NB4 (cell line): ENCODE results near the gene EPB41L5.
A peak's percentile ranks its signal among the peaks of the same experiment; 100 is the strongest.

Source experiments
- MYC ChIP-seq: IDR thresholded peaks from 2 replicates; pipeline ENCODE4 v1.6.1; 2011; ENCODE audit warnings: low read depth, low read length
- POLR2A ChIP-seq: IDR thresholded peaks from 2 replicates; pipeline ENCODE4 v1.6.1; 2011; ENCODE audit warnings: mild to moderate bottlenecking; ENCODE audit not compliant: insufficient read length; ENCODE audit errors: extremely low read depth
- TF ChIP-seq, protein P1 (sequence below): IDR thresholded peaks from one replicate; pipeline ENCODE4 v1.5.1; 2012; ENCODE audit warnings: low read depth, low read length
- TF ChIP-seq, protein P2 (sequence below): IDR thresholded peaks from 2 replicates; pipeline ENCODE4 v1.6.1; 2011; ENCODE audit warnings: low read depth, low read length

DNA sequence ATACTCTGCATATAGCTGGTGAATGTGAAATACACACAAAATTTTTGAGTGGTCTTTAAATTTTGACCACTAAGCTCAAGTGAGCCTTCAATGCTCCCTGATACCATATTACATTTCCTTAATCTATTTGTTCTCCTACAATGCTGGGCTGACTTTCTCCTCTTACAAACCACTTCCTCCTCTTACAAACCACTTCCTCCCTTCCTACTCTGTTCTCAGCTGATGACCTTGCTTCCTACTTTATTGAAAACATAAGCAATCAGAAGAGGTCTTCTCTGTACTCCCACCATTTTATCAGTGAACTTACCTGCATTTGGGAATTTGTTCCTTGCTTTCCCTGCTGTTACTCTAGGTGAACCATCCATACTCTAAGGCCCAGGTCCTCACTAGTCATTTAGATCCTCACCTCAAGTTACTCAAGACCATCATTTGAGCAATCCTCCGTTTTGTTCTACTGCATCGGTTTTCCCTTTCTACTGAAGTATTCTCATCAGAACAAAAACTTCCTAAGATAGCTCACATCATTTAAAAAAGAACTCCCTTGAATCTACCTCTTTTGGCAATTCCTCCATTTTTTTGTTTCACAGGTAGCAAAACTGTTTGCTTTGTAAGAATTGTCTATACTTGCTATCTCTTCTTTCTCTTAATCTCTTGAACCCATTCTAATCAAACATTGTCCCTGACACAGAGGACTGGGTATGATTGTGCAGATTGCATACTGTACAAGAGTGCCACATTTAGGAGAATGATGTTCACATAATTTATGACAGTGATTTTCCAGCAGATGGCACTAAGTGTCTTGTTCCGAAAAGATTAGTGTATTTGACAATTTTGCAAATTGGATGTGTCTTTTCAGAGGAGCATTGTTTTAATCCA lies 96.5 kb downstream of the EPB41L5 start:
- TF ChIP-seq, protein P1, sequence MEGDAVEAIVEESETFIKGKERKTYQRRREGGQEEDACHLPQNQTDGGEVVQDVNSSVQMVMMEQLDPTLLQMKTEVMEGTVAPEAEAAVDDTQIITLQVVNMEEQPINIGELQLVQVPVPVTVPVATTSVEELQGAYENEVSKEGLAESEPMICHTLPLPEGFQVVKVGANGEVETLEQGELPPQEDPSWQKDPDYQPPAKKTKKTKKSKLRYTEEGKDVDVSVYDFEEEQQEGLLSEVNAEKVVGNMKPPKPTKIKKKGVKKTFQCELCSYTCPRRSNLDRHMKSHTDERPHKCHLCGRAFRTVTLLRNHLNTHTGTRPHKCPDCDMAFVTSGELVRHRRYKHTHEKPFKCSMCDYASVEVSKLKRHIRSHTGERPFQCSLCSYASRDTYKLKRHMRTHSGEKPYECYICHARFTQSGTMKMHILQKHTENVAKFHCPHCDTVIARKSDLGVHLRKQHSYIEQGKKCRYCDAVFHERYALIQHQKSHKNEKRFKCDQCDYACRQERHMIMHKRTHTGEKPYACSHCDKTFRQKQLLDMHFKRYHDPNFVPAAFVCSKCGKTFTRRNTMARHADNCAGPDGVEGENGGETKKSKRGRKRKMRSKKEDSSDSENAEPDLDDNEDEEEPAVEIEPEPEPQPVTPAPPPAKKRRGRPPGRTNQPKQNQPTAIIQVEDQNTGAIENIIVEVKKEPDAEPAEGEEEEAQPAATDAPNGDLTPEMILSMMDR, result peak; percentile 41
- TF ChIP-seq POLR2A, result no peak
- no peak for TF ChIP-seq MYC
- TF ChIP-seq, protein P2, sequence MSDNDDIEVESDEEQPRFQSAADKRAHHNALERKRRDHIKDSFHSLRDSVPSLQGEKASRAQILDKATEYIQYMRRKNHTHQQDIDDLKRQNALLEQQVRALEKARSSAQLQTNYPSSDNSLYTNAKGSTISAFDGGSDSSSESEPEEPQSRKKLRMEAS, result no peak
